Daoy (cell line): ENCODE data around the gene SMG1. TPM values are rescaled to one million over a fixed set of nuclear protein-coding genes. Genes with fewer than 3 reads are reported as not detected.
"Not testable (repeated sequence)": the region's sequence is repeated elsewhere in the genome, so short reads cannot be mapped to it uniquely, and the experiment has no call there.

ENCODE experiments used
- DNase-seq: peaks from one replicate; pipeline ENCODE4 v3.0.0-alpha.2; 2015; ENCODE audit warnings: low read depth
- total RNA-seq: library from RNA; depleted of rRNA; stranded (reverse); fragments of >200 nt; shearing (Covaris generic); gene quantifications from 2 replicates; pipeline ENCODE4 v1.2.3, GENCODE V29; 2014

Gene SMG1
- total RNA-seq, 1 experiment from 2014 or later: 22.0 TPM

GRCh38 chr16:18933501-18933900 lies 7.3 kb upstream of the SMG1 start:
- DNase-seq: no peak

- no peak for DNase-seq
Measured at GRCh38 chr16:18932243-18932987, 6.2 kb upstream of the SMG1 start.

GRCh38 chr16:18931756-18932155 lies 5.5 kb upstream of the SMG1 start:
- DNase-seq: no peak

GRCh38 chr16:18930095-18930494 lies 3.9 kb upstream of the SMG1 start:
- DNase-seq: not testable (repeated sequence)

- DNase-seq: not testable (repeated sequence)
Measured at GRCh38 chr16:18928073-18928472, 1.9 kb upstream of the SMG1 start.

GRCh38 chr16:18925215-18925985 lies 808 bp downstream of the SMG1 start:
- DNase-seq: peak; percentile 52

- DNase-seq: not testable (repeated sequence)
Measured at GRCh38 chr16:18923935-18924334, 2.3 kb downstream of the SMG1 start.

GRCh38 chr16:18923124-18923523 lies 3.1 kb downstream of the SMG1 start:
- not testable (repeated sequence) for DNase-seq

- DNase-seq: not testable (repeated sequence)
Measured at GRCh38 chr16:18909585-18909984, 16.6 kb downstream of the SMG1 start.

- DNase-seq: not testable (repeated sequence)
Measured at GRCh38 chr16:18908716-18909115, 17.5 kb downstream of the SMG1 start.

- DNase-seq: not testable (repeated sequence)
Measured at GRCh38 chr16:18902778-18903177, 23.4 kb downstream of the SMG1 start.

- DNase-seq: not testable (repeated sequence)
Measured at GRCh38 chr16:18902044-18902443, 24.2 kb downstream of the SMG1 start.

- DNase-seq: not testable (repeated sequence)
Measured at GRCh38 chr16:18901194-18901593, 25.0 kb downstream of the SMG1 start.

- DNase-seq: not testable (repeated sequence)
Measured at GRCh38 chr16:18884456-18884855, 41.8 kb downstream of the SMG1 start.

- not testable (repeated sequence) for DNase-seq
Measured at GRCh38 chr16:18877734-18878133, 48.5 kb downstream of the SMG1 start.

GRCh38 chr16:18877259-18877658 lies 48.9 kb downstream of the SMG1 start:
- not testable (repeated sequence) for DNase-seq

GRCh38 chr16:18876301-18876700 lies 49.9 kb downstream of the SMG1 start:
- not testable (repeated sequence) for DNase-seq

GRCh38 chr16:18869043-18869771 lies 57.0 kb downstream of the SMG1 start:
- not testable (repeated sequence) for DNase-seq

- DNase-seq: peak; percentile 15
Measured at GRCh38 chr16:18866277-18866823, 59.9 kb downstream of the SMG1 start.

GRCh38 chr16:18862891-18863290 lies 63.3 kb downstream of the SMG1 start:
- DNase-seq: not testable (repeated sequence)

- DNase-seq: no peak
Measured at GRCh38 chr16:18855196-18855595, 71.0 kb downstream of the SMG1 start.

- no peak for DNase-seq
Measured at GRCh38 chr16:18853694-18854093, 72.5 kb downstream of the SMG1 start.
